A549 (cell line): ENCODE measurements around the gene HMGN3. TPM values are rescaled to one million over a fixed set of nuclear protein-coding genes. Genes with fewer than 3 reads are reported as not detected.

Experiments used
- ATAC-seq, 2 experiments: fragments of 200-7000 bp in 1 of 2; fragments of >200 bp in 1 of 2; cut with Nextera tagmentation in 1 of 2; cut with Tn5 transposase in 1 of 2; 3 replicates each; pipeline versions ENCODE4 v1.8.0 to v1.9.1; 2018 to 2020; ENCODE audit warnings: mild to moderate bottlenecking in 1 of 2, moderate library complexity in 1 of 2
- CTCF ChIA-PET: fragments of 300-600 bp; sonication (Branson Sonifier 250); formaldehyde crosslinking; extraction: SDS; loops from one replicate; lab custom pipeline; 2021; ENCODE audit warnings: antibody characterized with exemption, inconsistent platforms; lab: Yijun Ruan, JAX
- POLR2A ChIA-PET: fragments of 350-600 bp; formaldehyde crosslinking; extraction: SDS; loops from one replicate; lab custom pipeline; 2021; ENCODE audit warnings: antibody characterized with exemption, inconsistent platforms; lab: Yijun Ruan, JAX
- DNase-seq, 2 experiments: peaks; one replicate each; pipeline versions ENCODE4 v3.0.0 to v3.0.0-alpha.2; 2011 to 2016; ENCODE audit warnings: low read depth in 1 of 2, low spot score in 1 of 2
- FAIRE-seq: peaks from 2 replicates; lab custom pipeline; 2011; peaks lifted over from hg19 to GRCh38; lab: Jason Lieb, UNC
- H3K27ac ChIP-seq, 2 experiments: fragments of >200 bp; sonication (Bioruptor Twin); formaldehyde crosslinking; 3 replicates each; pipeline ENCODE4 v1.5.1; 2016 to 2017
- H3K4me1 ChIP-seq: fragments of >200 bp; sonication (Bioruptor Twin); formaldehyde crosslinking; 3 replicates; pipeline ENCODE4 v1.6.1; 2016
- H3K4me2 ChIP-seq: fragments of >200 bp; sonication (Bioruptor Twin); formaldehyde crosslinking; 3 replicates; pipeline ENCODE4 v1.6.1; 2016
- H3K4me3 ChIP-seq: fragments of >200 bp; sonication (Bioruptor Twin); formaldehyde crosslinking; 3 replicates; pipeline ENCODE4 v1.5.1; 2016
- H3K9me3 ChIP-seq: fragments of >200 bp; sonication (Bioruptor Twin); formaldehyde crosslinking; 3 replicates; pipeline ENCODE4 v1.6.1; 2016
- BHLHE40 ChIP-seq: IDR thresholded peaks from 2 replicates; pipeline ENCODE4 v1.6.1; 2012; ENCODE audit warnings: low read depth, low read length, inconsistent platforms
- CBX8 ChIP-seq: fragments of 200-600 bp; sonication (generic); IDR thresholded peaks from 2 replicates; pipeline ENCODE4 v1.6.1; 2016
- CEBPB ChIP-seq, 2 experiments: fragments of >200 bp in 1 of 2; sonication (Bioruptor Twin) in 1 of 2; formaldehyde crosslinking in 1 of 2; IDR thresholded peaks; 2 replicates each; pipeline ENCODE4 v1.6.1; 2012 to 2016
- E2F6 ChIP-seq: IDR thresholded peaks from 2 replicates; pipeline ENCODE4 v1.6.1; 2012; ENCODE audit warnings: low read depth, borderline replicate concordance
- EHMT2 ChIP-seq: fragments of 200-600 bp; sonication (generic); IDR thresholded peaks from 2 replicates; pipeline ENCODE4 v1.6.1; 2016; ENCODE audit warnings: antibody characterized with exemption, low read depth, mild to moderate bottlenecking, moderate library complexity
- ELK1 ChIP-seq: fragments of 150-350 bp; IDR thresholded peaks from 2 replicates; pipeline ENCODE4 v1.6.1; 2014; ENCODE audit warnings: low read depth, mild to moderate bottlenecking, low read length
- ESRRA ChIP-seq: fragments of 150-350 bp; IDR thresholded peaks from 2 replicates; pipeline ENCODE4 v1.6.1; 2014; ENCODE audit warnings: mild to moderate bottlenecking, low read length, borderline replicate concordance
- FOSL2 ChIP-seq, 2 experiments: fragments of 450-650 bp in 1 of 2; fragments of >200 bp in 1 of 2; sonication (Bioruptor Twin) in 1 of 2; formaldehyde crosslinking; IDR thresholded peaks; 2 replicates each; pipeline versions ENCODE4 v1.5.0 to v1.6.1; 2016 to 2020; ENCODE audit warnings: mild to moderate bottlenecking in 1 of 2, moderate library complexity in 1 of 2
- FOXS1 ChIP-seq: fragments of 250-450 bp; sonication (Bioruptor Pico); IDR thresholded peaks from 2 replicates; pipeline ENCODE4 v1.5.0; 2020; ENCODE audit warnings: mild to moderate bottlenecking, moderate library complexity
- GATA3 ChIP-seq: IDR thresholded peaks from 2 replicates; pipeline ENCODE4 v1.6.1; 2012; ENCODE audit warnings: borderline replicate concordance
- HDAC2 ChIP-seq: fragments of 200-600 bp; sonication (generic); IDR thresholded peaks from 2 replicates; pipeline ENCODE4 v1.6.1; 2016
- HES2 ChIP-seq: fragments of >200 bp; sonication (Bioruptor Twin); formaldehyde crosslinking; IDR thresholded peaks from 2 replicates; pipeline ENCODE4 v1.6.1; 2016
- HEYL ChIP-seq: fragments of 250-450 bp; sonication (Bioruptor Pico); IDR thresholded peaks from 2 replicates; pipeline ENCODE4 v1.8.0; 2021; ENCODE audit warnings: mild to moderate bottlenecking, moderate library complexity
- HOXB5 ChIP-seq: fragments of 250-450 bp; sonication (Bioruptor Pico); IDR thresholded peaks from 2 replicates; pipeline ENCODE4 v1.5.0; 2020; ENCODE audit warnings: mild to moderate bottlenecking, moderate library complexity
- JUN ChIP-seq, 2 experiments: fragments of >200 bp; sonication (Bioruptor Twin); formaldehyde crosslinking; IDR thresholded peaks; 2 replicates in 1 of 2; 3 replicates in 1 of 2; pipeline ENCODE4 v1.6.1; 2016 to 2017
- KDM5A ChIP-seq: fragments of 200-600 bp; sonication (generic); IDR thresholded peaks from 2 replicates; pipeline ENCODE4 v1.6.1; 2016; ENCODE audit warnings: antibody characterized with exemption, mild to moderate bottlenecking
- MAX ChIP-seq: IDR thresholded peaks from 2 replicates; pipeline ENCODE4 v1.6.1; 2012
- MAZ ChIP-seq: fragments of 150-350 bp; IDR thresholded peaks from 2 replicates; pipeline ENCODE4 v1.6.1; 2014; ENCODE audit warnings: antibody characterized with exemption, low read depth, low read length, borderline replicate concordance
- MYC ChIP-seq: IDR thresholded peaks from 2 replicates; pipeline ENCODE4 v1.6.1; 2012; ENCODE audit warnings: mild to moderate bottlenecking, inconsistent platforms, low read length, improper control_type of control experiment, borderline replicate concordance
- PBX3 ChIP-seq: IDR thresholded peaks from 2 replicates; pipeline ENCODE4 v1.6.1; 2012
- PHF8 ChIP-seq: fragments of 200-600 bp; sonication (generic); IDR thresholded peaks from 2 replicates; pipeline ENCODE4 v1.6.1; 2016; ENCODE audit warnings: low read depth, mild to moderate bottlenecking, antibody characterized with exemption, moderate library complexity, borderline replicate concordance
- POLR2A ChIP-seq: IDR thresholded peaks from 2 replicates; pipeline ENCODE4 v1.6.1; 2012; ENCODE audit warnings: mild to moderate bottlenecking, low read length
- RNF2 ChIP-seq: fragments of 200-600 bp; sonication (generic); IDR thresholded peaks from 2 replicates; pipeline ENCODE4 v1.6.1; 2016; ENCODE audit warnings: low read depth, mild to moderate bottlenecking, antibody characterized with exemption, moderate library complexity, borderline replicate concordance
- WGBS: methylation state at CpG from one replicate; pipeline ENCODE4 v1.1.6; 2017; ENCODE audit errors: missing lambda C conversion rate; 5-methylcytosine and 5-hydroxymethylcytosine counted together
- polyA minus RNA-seq: library from RNA; depleted of rRNA, polyadenylated mRNA; stranded (reverse); fragments of >200 nt; gene quantifications from 2 replicates; pipeline ENCODE4 v1.2.3, GENCODE V29; 2011; rRNA and poly(A)+ RNA removed
- polyA plus RNA-seq, 4 experiments: library from polyadenylated mRNA; depleted of rRNA in 3 of 4; stranded (reverse); fragments of >200 nt; fragmentation: RNase III in 1 of 4; extraction: RNeasy Plus Mini Kit Qiagen cat#74134 plus additional on column Dnase treatment in 1 of 4; gene quantifications; 2 replicates in 3 of 4; 3 replicates in 1 of 4; pipeline ENCODE4 v1.2.3, GENCODE V29; 2011 to 2017

Gene HMGN3
- polyA plus RNA-seq (2011; rRNA removed) (62.8 and 102 TPM in 2 replicates), polyA plus RNA-seq (2017; fragmentation: RNase III; extraction: RNeasy Plus Mini Kit Qiagen cat#74134 plus additional on column Dnase treatment) (93.1 to 96.3 TPM (median 94.2 TPM) in 3 replicates), polyA minus RNA-seq (5.7 and 5.9 TPM in 2 replicates)
- 38.5 and 52.9 TPM in 2 replicates for polyA plus RNA-seq (2012; cell fraction: cytosol; rRNA removed)
- polyA plus RNA-seq (2012; cell fraction: nucleus; rRNA removed) = 8.3 and 10.4 TPM in 2 replicates

- ChIA-PET POLR2A (no interaction called here), CTCF (no interaction called here)
- Histone ChIP-seq H3K27ac (peak within 1 kb of the TSS; percentile 87 to 91), H3K9me3 (no peaks in the 10 kb centered on the region), H3K4me3 (peak within 1 kb of the TSS; percentile 89), H3K4me1 (peaks cover 8% of the 10 kb centered on the region; the same call in 1 of the 3 replicates), H3K4me2 (peak within 1 kb of the TSS; percentile 83)
- no peak for TF ChIP-seq CBX8
- peak; percentile 76 for TF ChIP-seq POLR2A
- no peak for TF ChIP-seq BHLHE40
- TF ChIP-seq FOXS1 (CRISPR knock-in tag) = no peak
- TF ChIP-seq HES2 = no peak
- peak; percentile 73 for TF ChIP-seq MAX
- 0 out of 2 replicates have a peak, but pooled peaks have one; percentile 8 for TF ChIP-seq PHF8
- peak in 1 of 2 experiments; percentile 15; a peak in 1 of 5 replicates for TF ChIP-seq JUN (IDR thresholded peaks at IDR 0.05)
- TF ChIP-seq E2F6 = peak; percentile 91
- TF ChIP-seq ELK1 = no peak
- no peak for TF ChIP-seq HOXB5 (CRISPR knock-in tag)
- TF ChIP-seq KDM5A = 0 out of 2 replicates have a peak, but pooled peaks have one; percentile 23
- FAIRE-seq (no peak), ATAC-seq (peak; percentile 96 to 98), DNase-seq (peak; percentile 69 to 89)
- 2% methylated on average over 51 of the region's 51 CpGs for WGBS
Observed at GRCh38 chr6:79234150-79235022, at the start of gene HMGN3. HMGN3 (minus strand) TSS chr6:79234682.

- Histone ChIP-seq H3K4me2 (no peak overlapping the region), H3K27ac (no peak overlapping the region), H3K4me1 (peaks cover 6% of the 10 kb centered on the region; the same call in 1 of the 3 replicates), H3K4me3 (no peak overlapping the region), H3K9me3 (no peaks in the 10 kb centered on the region)
- FAIRE-seq = no peak
- TF ChIP-seq POLR2A = no peak
- TF ChIP-seq HEYL = no peak
- no peak for TF ChIP-seq BHLHE40
- TF ChIP-seq GATA3 = no peak
- no peak for TF ChIP-seq MYC
- TF ChIP-seq HES2 = no peak
- no peak for TF ChIP-seq MAZ
- 59% methylated on average over 1 of the region's 1 CpG for WGBS
- ATAC-seq = no peak
- no peak for DNase-seq
- ChIA-PET POLR2A (no interaction called here), CTCF (no interaction called here)
Observed at GRCh38 chr6:79280756-79281155, 46.3 kb upstream of the HMGN3 start.

- TF ChIP-seq CEBPB (IDR thresholded peaks at IDR 0.05) (no peak), FOXS1 (CRISPR knock-in tag) (no peak), HDAC2 (no peak), RNF2 (no peak), PHF8 (no peak), POLR2A (no peak), ELK1 (no peak), ESRRA (no peak), CBX8 (no peak), FOSL2 (IDR thresholded peaks at IDR 0.05) (no peak), FOSL2 (CRISPR knock-in tag; IDR thresholded peaks at IDR 0.05) (no peak), KDM5A (no peak), HEYL (no peak), PBX3 (no peak), EHMT2 (no peak)
- ATAC-seq (no peak), FAIRE-seq (no peak), DNase-seq (no peak)
- Histone ChIP-seq H3K4me2 (no peak overlapping the region), H3K27ac (no peak overlapping the region), H3K4me1 (peaks cover 6% of the 10 kb centered on the region; the same call in 1 of the 3 replicates), H3K4me3 (no peak overlapping the region), H3K9me3 (no peaks in the 10 kb centered on the region)
- ChIA-PET POLR2A (no interaction called here), CTCF (no interaction called here)
Observed at GRCh38 chr6:79277109-79277508, 42.6 kb upstream of the HMGN3 start.
